Thoracic aorta (tissue), 2 donors: ENCODE data around the gene PRDM15. TPM values are rescaled to one million over a fixed set of nuclear protein-coding genes. Genes with fewer than 3 reads are reported as not detected.

Source experiments
- ATAC-seq: fragments of 150-250 bp; one replicate; pipeline ENCODE4 v1.8.0; 2017; ENCODE audit warnings: low read depth; ENCODE audit not compliant: insufficient number of reproducible peaks, low FRiP score
- DNase-seq: peaks from one replicate; pipeline ENCODE4 v3.0.0-alpha.2; 2020; ENCODE audit warnings: low spot score
- H3K27ac ChIP-seq, 2 donors: fragments of 200-600 bp; sonication (generic); 1 replicate in 1 of 2; 2 replicates in 1 of 2; pipeline ENCODE4 v1.5.1; 2016; ENCODE audit warnings: mild to moderate bottlenecking in 2 of 2, moderate library complexity in 2 of 2
- H3K27me3 ChIP-seq: fragments of 200-600 bp; sonication (generic); replicated peaks from 2 replicates; pipeline ENCODE4 v1.6.0; 2016; ENCODE audit warnings: mild to moderate bottlenecking; ENCODE audit not compliant: insufficient read depth
- H3K36me3 ChIP-seq: fragments of 200-600 bp; sonication (generic); one replicate; pipeline ENCODE4 v1.5.1; 2016
- H3K4me1 ChIP-seq, 2 donors: fragments of 200-600 bp; sonication (generic); 1 replicate in 1 of 2; 2 replicates in 1 of 2; pipeline versions ENCODE4 v1.5.1 to v1.6.0; 2016; ENCODE audit warnings: low read depth in 2 of 2, mild to moderate bottlenecking in 1 of 2; ENCODE audit not compliant: control insufficient read depth in 1 of 2
- H3K4me3 ChIP-seq: fragments of 200-600 bp; sonication (generic); 2 replicates; pipeline ENCODE4 v1.5.1; 2016; ENCODE audit warnings: mild to moderate bottlenecking
- H3K9me3 ChIP-seq: fragments of 200-600 bp; sonication (generic); 2 replicates; pipeline ENCODE4 v1.5.1; 2016
- CTCF ChIP-seq: fragments of 200-600 bp; sonication (generic); IDR thresholded peaks from one replicate; pipeline ENCODE4 v1.5.1; 2019; ENCODE audit warnings: antibody characterized with exemption
- total RNA-seq, 2 donors: library from RNA; depleted of rRNA; stranded (reverse); fragments of >200 nt; gene quantifications; one replicate each; pipeline versions ENCODE4 v1.1.0 to v1.2.3, GENCODE V29; 2016

PRDM15 gene
- total RNA-seq, 2 donors from 2014 or later, result 9.0 to 14.9 TPM

- Histone ChIP-seq H3K36me3 (no peaks in the 10 kb centered on the region), H3K9me3 (no peaks in the 10 kb centered on the region), H3K27ac (no peak overlapping the region), H3K4me1 (peaks cover 4 to 11% of the 10 kb centered on the region in 2 donors), H3K27me3 (no peaks in the 10 kb centered on the region), H3K4me3 (no peak overlapping the region)
- TF ChIP-seq CTCF, result no peak
- ATAC-seq (no peak), DNase-seq (no peak)
Observed at GRCh38 chr21:41815652-41816582, 63.2 kb downstream of the PRDM15 start.

GRCh38 chr21:41813226-41813625, 65.9 kb downstream of the PRDM15 start:
- DNase-seq, result no peak
- Histone ChIP-seq H3K27me3 (no peaks in the 10 kb centered on the region), H3K4me1 (peaks cover 4 to 11% of the 10 kb centered on the region in 2 donors), H3K9me3 (no peaks in the 10 kb centered on the region), H3K27ac (no peak overlapping the region), H3K4me3 (no peak overlapping the region), H3K36me3 (peaks cover 3% of the 10 kb centered on the region)
- no peak for TF ChIP-seq CTCF
- ATAC-seq, result no peak

- no peak for ATAC-seq
- no peak for DNase-seq
- H3K27me3 ChIP-seq, result no peaks in the 10 kb centered on the region
- no peak overlapping the region for H3K4me3 ChIP-seq
- H3K4me1 ChIP-seq, result peaks cover 4 to 11% of the 10 kb centered on the region in 2 donors
- H3K9me3 ChIP-seq, result no peaks in the 10 kb centered on the region
- peaks cover 3% of the 10 kb centered on the region for H3K36me3 ChIP-seq
- TF ChIP-seq CTCF, result no peak
- no peak overlapping the region for H3K27ac ChIP-seq
Observed at GRCh38 chr21:41812679-41813078, 66.5 kb downstream of the PRDM15 start.

GRCh38 chr21:41810597-41810932, 68.6 kb downstream of the PRDM15 start:
- DNase-seq, result no peak
- Histone ChIP-seq H3K4me1 (no peaks in the 10 kb centered on the region), H3K27me3 (no peaks in the 10 kb centered on the region), H3K27ac (no peak overlapping the region), H3K4me3 (no peak overlapping the region), H3K36me3 (peaks cover 3% of the 10 kb centered on the region), H3K9me3 (no peaks in the 10 kb centered on the region)
- TF ChIP-seq CTCF, result no peak
- ATAC-seq, result no peak

- Histone ChIP-seq H3K36me3 (peaks cover 3% of the 10 kb centered on the region), H3K9me3 (no peaks in the 10 kb centered on the region), H3K27ac (no peak overlapping the region), H3K27me3 (no peaks in the 10 kb centered on the region), H3K4me1 (no peaks in the 10 kb centered on the region), H3K4me3 (no peak overlapping the region)
- ATAC-seq, result no peak
- no peak for DNase-seq
- no peak for TF ChIP-seq CTCF
Observed at GRCh38 chr21:41809891-41810596, 69.1 kb downstream of the PRDM15 start.
